ENCODE results near the gene LTBP4. TPM values are rescaled to one million over a fixed set of nuclear protein-coding genes. Genes with fewer than 3 reads are reported as not detected.
A peak's percentile ranks its signal among the peaks of the same experiment; 100 is the strongest.

The LTBP4 gene
- total RNA-seq, 1 experiment from 2014 or later = 56.7 TPM

DNA sequence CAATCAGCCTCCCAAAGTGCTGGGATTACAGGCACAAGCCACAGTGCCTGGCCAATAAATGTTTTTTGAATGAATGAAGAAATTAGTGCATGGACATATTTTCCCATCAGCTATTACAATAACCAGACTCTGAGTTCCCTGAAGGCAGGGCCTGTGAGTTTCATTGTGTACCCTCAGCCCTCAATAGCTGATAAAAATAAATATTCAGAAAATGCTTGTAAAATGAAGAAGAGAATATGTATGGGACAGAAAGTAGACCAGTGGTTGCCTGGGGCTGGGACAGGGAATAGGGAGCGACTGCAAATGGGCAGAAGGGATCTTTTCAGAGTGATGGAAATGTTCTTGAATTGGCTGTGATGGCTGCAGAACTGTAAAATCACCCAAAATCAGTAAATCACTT is 60.4 kb downstream of the LTBP4 start:
- no peak for DNase-seq (ENCODE audit: low spot score)

DNA sequence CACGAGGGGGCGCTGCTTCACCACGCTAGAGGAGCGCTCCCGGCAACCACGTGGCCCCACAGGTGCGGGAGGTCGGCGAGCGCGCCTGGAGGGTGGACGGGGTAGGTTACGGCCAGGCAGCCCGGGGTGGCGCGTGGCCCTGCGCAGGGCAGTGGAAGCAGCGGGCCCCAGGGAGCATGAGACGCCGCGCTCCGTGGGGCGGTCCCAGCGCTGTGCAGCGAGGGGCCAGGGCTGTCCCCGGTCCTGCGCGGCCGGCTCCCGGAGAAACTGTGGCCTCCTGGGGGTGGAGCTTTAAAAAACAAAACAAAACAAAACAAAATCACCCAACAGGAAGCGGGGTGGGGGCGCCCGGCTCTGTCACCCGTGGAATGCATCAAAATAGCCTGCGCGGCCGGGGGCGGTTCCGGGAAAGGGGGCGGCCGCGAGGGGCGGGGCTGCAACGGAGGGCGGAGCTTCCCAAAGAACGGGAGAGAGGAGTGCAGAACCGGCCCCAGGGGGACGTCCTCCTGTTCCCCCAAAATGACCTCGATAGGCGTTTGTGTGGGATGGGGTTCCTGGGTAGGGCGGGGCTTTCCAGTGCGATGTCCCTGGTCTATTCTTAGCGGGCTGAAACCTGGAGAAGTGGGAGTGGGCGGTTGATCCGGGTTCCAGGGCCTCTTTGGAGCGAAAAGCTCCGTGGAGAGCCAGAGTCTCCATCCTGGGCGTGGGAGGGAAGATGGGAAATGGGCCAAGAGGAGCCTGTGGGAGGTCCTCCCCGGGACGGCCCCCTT is 61.9 kb downstream of the LTBP4 start:
- peak; percentile 97 for DNase-seq (ENCODE audit: low spot score)

DNA sequence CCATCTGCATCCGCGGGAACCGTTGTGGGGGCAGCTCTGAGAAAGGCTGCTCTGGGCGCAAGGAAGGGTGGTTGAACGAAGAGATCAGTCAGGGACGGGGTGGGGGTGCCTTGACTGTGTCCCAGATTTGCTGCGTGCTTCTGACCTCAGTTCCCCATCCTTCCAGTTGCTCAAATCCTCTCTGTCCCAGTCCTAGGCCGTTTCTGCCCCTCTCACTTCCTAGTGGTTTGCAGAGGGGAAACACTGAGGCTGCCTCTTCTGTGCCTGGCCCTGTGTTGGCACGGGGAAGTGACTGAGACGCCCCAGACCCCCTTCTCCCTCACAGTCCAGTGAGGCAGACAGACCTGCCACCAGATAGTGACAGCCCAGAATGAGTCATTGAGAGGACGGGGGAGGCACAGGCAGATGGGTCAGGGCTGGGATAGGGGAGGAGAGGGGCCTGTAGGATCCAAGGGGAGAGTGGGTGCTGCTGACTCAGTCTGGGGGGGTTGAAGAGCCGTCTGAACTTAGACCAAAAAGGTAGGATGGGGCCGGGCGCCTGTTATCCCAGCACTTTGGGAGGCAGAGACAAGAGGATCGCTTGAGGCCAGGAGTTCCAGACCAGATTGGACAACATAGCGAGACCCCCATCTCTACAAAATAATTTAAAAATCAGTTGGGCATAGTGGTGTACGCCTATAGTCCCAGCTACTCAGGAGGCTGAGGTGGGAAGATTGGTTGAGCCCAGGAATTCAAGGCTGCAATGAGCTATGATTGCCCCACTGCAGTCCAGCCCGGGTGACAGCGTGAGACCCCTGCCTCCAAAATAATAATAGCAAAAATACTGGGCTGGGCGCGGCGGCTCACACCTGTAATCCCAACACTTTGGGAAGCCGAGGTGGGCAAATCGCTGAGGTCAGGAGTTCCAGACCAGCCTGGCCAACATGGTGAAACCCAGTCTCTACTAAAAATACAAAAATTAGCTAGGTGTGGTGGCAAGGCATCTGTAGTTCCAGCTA is 62.8 kb downstream of the LTBP4 start:
- DNase-seq (ENCODE audit: low spot score) = no peak

DNA sequence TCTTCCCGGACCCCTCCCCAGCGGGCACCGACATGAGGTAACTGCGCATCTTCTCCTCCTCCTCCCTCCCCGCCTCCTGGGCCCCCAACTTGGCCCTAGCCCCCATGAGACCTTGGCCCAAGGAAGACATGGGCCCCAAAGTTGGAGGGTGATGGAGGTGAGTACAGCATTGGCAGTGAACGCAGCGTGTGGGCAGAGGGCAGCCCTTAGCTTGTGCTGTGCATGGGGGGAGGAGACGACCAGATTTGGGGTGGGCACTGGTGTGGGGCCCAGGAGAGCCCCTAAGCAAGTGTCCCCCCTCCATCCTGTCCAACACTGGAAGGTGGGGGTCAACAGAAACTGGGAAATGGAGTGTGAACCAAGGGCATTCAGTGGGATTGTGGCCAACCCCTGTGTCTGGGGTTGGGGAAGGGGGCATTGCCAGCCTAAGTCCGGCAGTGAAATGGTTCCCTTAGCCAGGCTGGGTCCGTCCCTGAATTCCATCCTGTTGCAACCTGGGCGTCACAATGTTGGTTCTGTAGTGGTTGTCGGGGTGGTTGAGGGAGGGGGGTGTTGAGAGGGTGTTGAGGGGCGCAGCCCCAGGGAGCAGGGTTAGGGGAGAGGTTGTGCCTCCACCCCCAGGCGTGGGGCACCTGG is 65.8 kb downstream of the LTBP4 start:
- no peak for DNase-seq (ENCODE audit: low spot score)

DNA sequence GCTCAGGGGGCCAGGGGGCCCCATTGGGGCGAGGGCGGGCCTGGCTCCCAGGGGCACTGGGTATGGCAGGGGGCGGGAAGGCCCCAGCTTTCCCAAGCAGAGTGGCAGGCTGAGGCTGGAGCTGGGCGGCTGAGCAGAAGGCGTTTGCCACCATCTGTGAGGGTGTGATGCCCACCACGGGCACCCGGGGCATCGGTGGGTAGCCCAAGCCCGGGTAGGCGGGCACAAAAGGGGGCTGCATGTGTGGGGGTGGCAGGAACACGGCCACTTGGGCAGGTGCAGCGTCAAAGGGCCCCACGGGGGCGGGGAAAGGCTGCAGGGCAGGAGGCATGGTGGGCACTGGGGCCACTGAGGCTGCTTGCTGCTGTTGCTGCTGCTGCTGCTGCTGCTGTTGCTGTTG is 66.4 kb downstream of the LTBP4 start:
- DNase-seq (ENCODE audit: low spot score) = no peak

DNA sequence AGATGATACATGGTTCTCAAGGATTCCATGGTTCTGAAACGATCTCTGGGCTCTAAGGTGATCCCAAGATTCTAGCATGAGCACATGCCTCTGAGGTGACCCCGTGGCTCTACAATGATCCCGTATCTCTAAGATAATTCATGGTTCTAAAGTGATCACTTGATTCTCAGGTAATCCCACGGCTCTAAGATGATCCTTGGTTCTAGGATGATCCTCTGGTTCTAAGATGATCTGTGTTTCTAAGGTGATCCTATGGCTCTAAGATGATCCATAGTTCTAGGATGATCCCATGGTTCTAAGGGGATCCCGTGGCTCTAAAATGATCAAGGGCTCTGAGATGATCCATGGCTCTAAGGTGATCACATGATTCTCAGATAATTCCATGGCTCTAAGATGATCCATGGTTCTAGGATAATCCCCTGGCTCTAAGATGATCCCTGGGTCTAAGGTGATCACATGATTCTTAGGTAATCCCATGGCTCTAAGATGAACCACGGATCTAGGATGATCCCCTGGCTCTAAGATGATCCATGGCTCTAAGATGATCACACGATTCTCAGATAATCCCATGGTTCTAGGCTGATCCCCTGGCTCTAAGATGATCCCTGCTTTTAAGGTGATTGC is 67.9 kb downstream of the LTBP4 start:
- no peak for DNase-seq (ENCODE audit: low spot score)

DNA sequence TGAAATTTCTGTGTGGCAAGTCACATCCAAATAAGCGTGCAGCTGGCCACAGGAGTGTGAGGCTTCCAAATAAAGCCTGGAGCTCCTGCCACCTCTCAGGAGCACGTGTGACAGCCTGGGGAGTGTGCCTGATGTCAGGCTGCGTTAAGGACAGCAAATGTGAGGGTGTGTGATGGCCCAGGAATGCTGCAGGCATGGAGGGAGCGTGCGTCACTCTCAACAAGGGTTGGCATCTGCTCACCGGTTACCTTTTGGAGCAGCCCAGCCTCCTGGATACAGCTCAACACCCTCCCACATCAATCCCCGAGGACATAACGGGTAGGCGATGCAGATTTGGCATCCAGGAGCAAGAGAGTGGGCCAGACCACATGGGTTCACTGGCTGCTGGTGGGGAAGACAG is 70.2 kb downstream of the LTBP4 start:
- no peak for DNase-seq (ENCODE audit: low spot score)

DNA sequence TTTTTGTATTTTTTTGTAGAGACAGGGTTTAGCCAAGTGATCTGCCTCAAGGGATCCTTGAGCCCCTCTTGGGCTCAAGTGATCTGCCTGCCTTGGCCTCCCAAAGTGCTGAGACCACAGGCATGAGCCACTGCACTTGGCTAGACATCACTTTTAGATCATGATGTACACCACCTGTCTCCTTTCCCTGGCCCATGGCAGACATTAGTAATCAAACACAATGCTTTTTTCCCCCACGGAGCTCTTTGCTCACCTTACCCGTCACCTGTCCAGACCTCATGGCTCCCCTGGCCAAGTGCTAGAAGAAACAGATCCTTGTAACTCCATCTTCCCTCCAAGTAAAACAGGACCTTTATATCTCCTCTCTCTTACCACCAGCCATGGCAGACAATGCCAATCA is 70.9 kb downstream of the LTBP4 start:
- DNase-seq (ENCODE audit: low spot score) = no peak

DNA sequence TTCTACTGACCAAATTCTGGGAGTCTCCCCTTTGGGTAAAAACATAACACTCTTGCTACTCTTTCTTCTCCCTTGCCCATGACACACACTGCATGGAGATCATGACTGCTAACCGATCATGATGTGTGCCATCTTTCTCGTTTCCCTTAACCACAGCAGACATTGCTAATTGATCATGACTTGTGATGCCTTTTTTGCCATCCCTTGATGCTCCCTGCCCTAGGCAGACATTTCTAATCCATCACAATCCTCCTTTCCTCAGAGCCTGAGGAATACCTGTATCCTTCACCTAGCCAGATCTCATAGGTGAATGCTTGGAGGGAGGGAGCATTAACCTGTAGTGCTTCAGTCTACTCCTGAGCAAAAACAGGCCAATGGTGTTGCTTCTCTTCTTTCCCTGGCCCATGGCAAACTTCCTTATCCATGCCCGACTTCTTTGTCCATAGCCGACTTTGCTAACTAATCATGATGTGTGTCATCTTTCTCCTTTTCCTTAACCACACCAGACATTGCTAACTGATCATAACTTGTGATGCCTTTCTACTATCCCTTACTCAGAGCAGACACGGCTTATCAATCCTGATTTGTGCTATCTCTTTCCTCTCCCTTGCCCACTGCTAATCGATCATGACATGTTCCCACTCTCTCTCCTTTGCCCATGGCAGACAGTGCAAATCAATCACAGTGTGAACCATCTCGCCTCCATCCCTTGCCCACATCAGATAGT is 71.6 kb downstream of the LTBP4 start:
- DNase-seq (ENCODE audit: low spot score) = no peak

DNA sequence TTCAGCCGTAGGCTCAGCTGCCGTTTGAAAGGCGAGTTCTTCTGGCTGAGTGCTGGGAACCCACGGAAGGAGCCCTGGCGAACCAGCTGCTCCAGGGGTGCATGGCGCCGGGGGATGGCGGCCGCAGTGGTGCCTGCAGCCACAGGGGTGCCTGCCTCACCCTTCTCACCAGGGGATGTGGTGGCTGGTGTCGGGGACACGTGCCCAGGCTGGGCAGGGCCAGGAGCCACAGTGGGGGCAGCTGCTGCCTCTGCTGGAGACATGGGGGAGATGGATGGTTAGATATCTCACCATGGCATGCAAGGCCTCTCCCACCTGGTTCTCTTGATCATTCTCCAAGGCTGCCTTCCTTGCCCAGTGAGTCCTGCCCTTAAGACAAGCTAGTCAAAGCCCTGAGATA is 72.2 kb downstream of the LTBP4 start:
- no peak for DNase-seq (ENCODE audit: low spot score)

DNA sequence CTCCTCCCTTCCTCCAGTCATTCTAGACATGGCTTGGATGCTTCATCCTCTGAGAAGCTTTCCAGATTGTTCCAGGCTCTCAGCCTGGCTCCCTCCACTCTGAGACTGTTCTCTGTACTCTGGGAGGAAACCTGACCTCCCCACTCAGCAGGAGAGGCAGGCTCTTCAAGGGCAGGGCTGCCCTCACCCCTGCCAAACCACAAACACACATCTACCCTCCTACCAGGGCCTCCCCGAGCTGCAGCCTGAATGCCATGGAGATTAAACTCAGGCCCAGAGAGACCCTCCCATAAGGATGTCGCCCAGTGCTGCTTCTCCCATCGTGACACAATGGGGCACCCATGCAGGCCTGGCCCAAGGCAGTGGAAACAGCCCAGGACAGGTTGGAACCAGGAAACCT is 73.1 kb downstream of the LTBP4 start:
- no peak for DNase-seq (ENCODE audit: low spot score)

DNA sequence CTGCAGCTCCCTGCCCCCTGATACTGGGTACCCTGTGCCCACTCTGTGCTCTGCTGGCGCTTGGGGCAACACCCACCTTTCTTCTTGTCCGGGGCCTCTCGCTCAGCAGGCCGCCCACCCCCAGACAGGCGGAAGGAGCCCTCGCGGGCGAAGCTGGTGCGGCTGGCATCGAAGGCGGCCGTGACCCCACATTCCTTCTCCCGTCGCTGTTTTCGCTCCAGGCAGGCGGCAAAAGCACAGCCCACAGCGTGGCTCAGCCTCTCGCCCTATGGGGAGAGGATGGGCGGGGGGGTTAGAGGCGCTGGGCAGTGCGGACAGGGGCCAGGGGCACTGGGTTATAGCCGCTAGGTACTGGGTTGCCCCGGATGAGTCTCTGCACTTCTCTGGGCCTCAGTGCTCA is 76.0 kb downstream of the LTBP4 start:
- no peak for DNase-seq (ENCODE audit: low spot score)

Other genes with a start within 250 kb of the LTBP4 start
- 0.10 TPM in 1 of 2 replicates, not detected in the other for gene HIPK4, start 211.2 kb upstream of the LTBP4 start, total RNA-seq (2014; rRNA removed; shearing (Covaris generic))
- gene PRX, start 188.0 kb upstream of the LTBP4 start, total RNA-seq (2014; rRNA removed; shearing (Covaris generic)) = 1.3 and 1.8 TPM in 2 replicates
- gene SERTAD1, start 175.4 kb upstream of the LTBP4 start, total RNA-seq (2014; rRNA removed; shearing (Covaris generic)) = 32.1 and 32.7 TPM in 2 replicates
- gene SERTAD3, start 157.0 kb upstream of the LTBP4 start, total RNA-seq (2014; rRNA removed; shearing (Covaris generic)) = 23.4 and 30.6 TPM in 2 replicates
- 201 and 206 TPM in 2 replicates for gene BLVRB, start 135.6 kb upstream of the LTBP4 start, total RNA-seq (2014; rRNA removed; shearing (Covaris generic))
- 0.23 and 1.3 TPM in 2 replicates for gene SPTBN4, start 134.4 kb upstream of the LTBP4 start, total RNA-seq (2014; rRNA removed; shearing (Covaris generic))
- 128 and 142 TPM in 2 replicates for gene SHKBP1, start 24.5 kb upstream of the LTBP4 start, total RNA-seq (2014; rRNA removed; shearing (Covaris generic))
- 13.4 and 14.6 TPM in 2 replicates for gene NUMBL, start 89.3 kb downstream of the LTBP4 start, total RNA-seq (2014; rRNA removed; shearing (Covaris generic))
- 57.2 and 71.3 TPM in 2 replicates for gene COQ8B, start 115.5 kb downstream of the LTBP4 start, total RNA-seq (2014; rRNA removed; shearing (Covaris generic))
- 52.2 and 58.5 TPM in 2 replicates for gene ITPKC, start 115.7 kb downstream of the LTBP4 start, total RNA-seq (2014; rRNA removed; shearing (Covaris generic))
- gene ACTMAP, start 149.1 kb downstream of the LTBP4 start, total RNA-seq (2014; rRNA removed; shearing (Covaris generic)) = 1.9 and 2.6 TPM in 2 replicates
- 252 and 361 TPM in 2 replicates for gene SNRPA, start 149.8 kb downstream of the LTBP4 start, total RNA-seq (2014; rRNA removed; shearing (Covaris generic))
- 15.8 TPM in 2 replicates for gene MIA, start 174.2 kb downstream of the LTBP4 start, total RNA-seq (2014; rRNA removed; shearing (Covaris generic))
- 36.0 and 51.3 TPM in 2 replicates for gene RAB4B, start 176.9 kb downstream of the LTBP4 start, total RNA-seq (2014; rRNA removed; shearing (Covaris generic))
- 258 and 264 TPM in 2 replicates for gene EGLN2, start 197.8 kb downstream of the LTBP4 start, total RNA-seq (2014; rRNA removed; shearing (Covaris generic))
- not detected in 2 replicates for gene CYP2A6, start 249.1 kb downstream of the LTBP4 start, total RNA-seq (2014; rRNA removed; shearing (Covaris generic))